Medulla oblongata (tissue), 1 donor: ENCODE data around the gene NAT8.
A peak's percentile ranks its signal among the peaks of the same experiment; 100 is the strongest.
"Not testable (repeated sequence)": the region's sequence is repeated elsewhere in the genome, so short reads cannot be mapped to it uniquely, and the experiment has no call there.

Source experiments
- DNase-seq: peaks from one replicate; pipeline ENCODE4 v3.0.0-alpha.2; 2015; ENCODE audit errors: extremely low spot score

The NAT8 gene, protein sequence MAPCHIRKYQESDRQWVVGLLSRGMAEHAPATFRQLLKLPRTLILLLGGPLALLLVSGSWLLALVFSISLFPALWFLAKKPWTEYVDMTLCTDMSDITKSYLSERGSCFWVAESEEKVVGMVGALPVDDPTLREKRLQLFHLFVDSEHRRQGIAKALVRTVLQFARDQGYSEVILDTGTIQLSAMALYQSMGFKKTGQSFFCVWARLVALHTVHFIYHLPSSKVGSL

DNA sequence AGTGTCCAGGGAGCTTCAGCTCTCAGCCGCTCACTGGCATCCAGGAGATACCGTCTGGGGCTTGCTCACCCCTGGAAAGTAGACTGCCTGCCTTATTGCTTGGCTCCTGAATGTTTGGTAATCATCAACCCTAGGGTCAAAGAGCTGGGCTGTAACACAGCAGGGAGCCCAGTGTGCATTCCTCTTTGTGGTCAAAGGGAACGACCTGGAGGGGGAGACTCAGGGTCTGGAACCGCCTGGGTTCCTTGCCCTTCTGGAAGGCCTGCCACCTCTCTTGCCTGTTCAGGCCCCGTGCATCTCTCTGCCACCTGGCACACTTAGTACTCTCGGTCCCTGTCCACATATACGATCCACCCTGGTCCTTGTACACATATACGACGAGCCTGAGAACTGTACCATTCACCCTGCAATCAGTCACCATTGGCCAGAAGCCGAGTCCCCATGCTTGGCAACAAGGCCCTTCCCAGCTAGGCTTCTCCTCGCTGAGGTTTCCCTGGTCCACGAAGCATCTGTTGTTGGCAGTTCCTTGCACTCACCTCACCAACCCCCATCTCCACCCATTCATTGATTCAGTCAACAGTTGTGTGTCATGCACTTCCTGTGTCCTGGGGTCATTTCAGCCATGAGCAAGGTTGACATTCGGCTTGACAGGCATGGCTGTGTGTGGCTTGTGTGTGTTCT is at the start of gene NAT8:
NAT8 (minus strand) TSS at position 85 of the 681 bp plus-strand sequence. CDS start 794 bp downstream, outside the sequence.
- no peak for DNase-seq

DNA sequence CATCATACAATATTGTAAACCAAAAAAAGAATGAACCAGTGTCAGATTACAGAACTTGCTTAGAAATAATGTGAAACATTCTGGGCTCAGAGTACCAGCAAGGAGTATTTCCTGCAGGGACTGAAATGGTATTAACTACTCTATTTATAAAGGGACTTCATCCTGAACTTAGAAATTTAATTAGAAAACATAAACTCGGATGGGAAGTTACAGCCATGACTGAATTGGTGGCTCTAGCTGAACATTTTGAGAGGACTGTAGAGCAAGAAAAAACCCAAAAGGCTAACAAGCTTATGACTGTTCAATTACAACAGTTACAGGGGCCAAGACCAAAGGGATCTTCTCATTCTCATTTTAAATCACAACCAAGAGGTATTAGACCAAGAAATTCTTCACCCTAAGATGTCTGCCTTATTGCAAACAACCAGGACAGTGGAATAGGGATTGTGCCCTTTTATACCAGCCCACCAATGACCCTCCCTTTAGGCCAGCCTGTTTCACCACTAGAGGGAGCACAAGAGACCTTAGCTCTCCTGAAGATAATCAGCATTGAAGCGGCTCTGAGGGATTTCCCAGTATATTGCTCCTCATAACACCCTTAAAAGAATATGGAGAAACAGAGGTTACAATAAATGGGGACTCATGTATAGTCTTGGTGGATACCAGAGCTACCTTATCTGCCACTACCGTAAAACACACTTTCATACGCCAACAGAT is 48.3 kb upstream of the NAT8 start:
- peak; percentile 9 for DNase-seq

DNA sequence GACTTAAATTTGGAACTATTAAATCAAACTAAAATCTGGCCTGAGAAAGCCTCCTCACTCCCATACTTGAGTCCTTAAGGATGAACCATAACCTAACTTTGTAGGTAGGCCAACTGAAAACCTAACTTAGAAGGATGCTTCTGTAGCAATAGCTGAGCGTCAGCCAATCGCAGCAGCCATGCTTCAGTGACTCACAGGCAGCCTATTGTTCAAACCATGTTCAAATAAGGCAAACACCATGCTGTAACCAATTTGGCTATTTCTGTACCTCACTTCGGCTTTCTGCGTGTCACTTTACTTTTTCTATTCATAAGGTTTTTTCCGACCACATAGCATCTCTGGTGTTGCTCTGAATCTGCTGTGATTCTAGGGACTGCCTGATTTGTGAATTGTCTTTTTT is 46.3 kb upstream of the NAT8 start:
- DNase-seq, result not testable (repeated sequence)

DNA sequence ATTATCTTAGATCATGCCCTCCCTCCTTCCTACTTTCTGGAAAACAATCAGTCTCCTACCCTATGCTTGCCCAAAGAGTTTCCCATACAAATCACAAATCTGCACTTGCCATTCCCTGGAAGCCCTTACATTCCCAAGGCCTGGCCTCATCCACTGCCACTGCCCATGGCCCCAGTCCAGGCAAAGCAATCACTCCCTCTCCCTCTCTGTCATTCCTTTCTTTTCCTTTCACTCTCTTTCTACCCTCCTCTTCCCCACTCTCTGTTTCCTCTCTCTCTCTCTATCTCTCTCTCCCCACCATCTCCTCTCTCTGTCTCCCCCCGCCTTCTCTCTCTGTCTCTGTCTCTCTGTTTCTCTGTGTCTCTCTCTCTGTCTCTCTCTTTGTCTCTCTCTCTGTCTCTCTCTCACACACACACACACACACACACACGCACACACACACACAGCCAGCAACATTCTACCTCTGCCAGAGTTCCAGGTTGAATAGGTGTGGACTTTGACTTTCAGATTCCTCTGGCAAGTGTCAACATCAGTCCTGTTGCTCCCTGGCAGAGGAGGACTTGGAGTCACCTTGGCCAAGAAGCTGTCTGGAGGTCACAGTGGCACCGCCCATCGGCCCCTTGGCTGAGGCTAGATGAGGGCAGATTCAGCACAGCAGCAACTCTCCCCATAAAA is 43.7 kb upstream of the NAT8 start:
- DNase-seq, result no peak

DNA sequence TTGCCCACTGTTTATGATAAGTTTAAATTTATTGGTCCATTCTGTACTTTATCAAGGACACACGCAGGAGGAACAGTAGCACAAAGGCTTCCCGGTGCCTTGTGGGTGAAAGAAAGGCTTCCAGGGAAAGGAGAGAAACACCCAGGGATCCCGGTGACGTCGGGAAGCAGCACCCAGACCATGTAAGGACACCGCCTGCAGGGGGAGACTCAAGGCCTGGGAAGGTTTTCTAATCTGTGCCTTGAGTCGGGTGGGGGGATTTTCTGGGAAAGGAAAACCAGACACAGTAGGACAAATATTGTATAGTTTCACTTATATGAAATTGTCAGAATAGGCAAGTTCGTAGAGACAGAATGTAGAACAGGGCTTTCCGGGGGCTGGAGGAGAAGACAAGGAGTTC is 42.7 kb upstream of the NAT8 start:
- not testable (repeated sequence) for DNase-seq

DNA sequence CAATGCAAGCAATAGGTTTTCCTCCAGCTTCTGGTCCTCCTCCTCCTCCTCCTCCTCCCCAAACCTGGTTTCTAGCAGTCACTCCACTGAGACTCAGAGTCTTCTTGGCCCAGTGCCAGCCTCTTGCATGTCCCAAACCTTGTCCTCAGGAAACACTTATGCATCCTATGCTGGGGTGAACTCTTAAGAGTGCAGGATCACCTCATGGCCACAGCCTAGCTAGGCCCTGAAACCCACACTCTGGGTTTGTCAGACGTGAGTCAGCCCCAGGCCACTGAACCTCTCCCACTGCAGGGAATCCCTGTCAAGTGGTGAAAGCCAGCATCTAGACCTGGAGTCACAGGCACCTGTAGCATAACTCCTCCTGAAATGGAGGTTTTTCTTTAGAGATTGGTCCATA is 42.1 kb upstream of the NAT8 start:
- DNase-seq, result not testable (repeated sequence)

DNA sequence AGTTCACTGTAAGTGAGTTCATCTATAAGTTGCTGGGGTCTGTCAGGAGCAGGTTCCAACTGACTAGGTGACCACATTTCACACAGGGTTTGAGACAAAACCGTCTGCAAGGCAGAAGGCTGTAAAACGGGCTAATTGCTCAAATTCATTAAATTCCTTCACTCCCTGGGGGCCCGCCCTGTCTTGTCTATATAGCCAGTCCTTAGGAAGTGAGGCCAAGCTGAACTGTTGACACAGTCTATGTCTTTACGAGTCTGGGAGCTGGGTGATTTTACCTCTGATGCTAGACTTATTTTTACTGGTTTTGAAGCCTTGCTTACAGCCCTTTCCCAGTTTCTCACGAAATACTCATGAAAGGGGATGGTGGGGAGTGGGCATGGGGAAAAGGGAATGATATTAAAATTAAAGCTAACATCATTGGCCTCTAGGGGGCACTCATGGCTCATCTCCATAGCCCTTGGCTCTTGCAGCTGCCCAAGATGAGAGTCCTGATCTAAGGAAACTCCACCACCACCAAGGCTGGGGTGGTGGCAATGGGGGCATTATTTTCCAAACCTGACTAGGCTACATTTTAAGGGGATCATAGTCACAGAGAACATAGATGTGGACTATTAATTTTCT is 37.8 kb upstream of the NAT8 start:
- peak; percentile 37 for DNase-seq

DNA sequence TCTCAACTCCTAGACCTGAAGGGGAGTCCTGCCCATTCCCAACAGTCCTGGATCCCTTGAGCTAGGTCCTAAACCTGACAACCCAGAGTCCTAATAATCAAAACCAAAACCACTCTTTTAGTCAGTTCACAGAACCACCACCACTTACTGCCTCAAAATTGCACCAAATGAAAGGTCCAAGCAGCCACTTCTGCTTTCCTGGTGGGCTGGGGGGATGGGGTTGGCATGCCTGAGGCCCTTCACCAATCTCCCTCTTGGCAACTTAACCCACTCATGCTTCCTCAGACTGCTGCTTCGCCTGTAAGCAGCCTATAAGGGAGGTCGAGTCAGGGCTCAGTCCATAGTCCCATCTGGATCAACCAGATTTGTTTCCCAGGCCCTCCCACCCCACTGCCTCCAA is 37.0 kb upstream of the NAT8 start:
- not testable (repeated sequence) for DNase-seq

DNA sequence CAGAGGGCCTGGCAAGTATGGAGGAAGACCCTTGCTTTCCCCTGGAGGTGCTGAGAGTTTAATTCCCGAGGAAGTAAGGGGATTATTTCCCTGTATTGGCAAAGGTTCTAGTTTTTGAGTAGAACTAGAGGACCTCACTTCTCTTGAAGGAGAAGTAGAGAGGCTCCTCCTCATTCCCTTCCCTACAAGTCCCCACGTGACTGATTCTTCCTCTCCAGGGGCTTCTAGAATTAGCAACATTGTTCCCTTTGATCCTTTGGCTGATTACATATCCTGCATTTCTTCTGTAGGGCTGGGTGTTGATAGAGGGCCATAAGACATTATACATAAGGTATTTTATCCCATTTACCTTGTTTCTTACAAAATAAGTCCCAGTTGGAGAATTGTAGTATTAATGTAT is 35.8 kb upstream of the NAT8 start:
- not testable (repeated sequence) for DNase-seq

DNA sequence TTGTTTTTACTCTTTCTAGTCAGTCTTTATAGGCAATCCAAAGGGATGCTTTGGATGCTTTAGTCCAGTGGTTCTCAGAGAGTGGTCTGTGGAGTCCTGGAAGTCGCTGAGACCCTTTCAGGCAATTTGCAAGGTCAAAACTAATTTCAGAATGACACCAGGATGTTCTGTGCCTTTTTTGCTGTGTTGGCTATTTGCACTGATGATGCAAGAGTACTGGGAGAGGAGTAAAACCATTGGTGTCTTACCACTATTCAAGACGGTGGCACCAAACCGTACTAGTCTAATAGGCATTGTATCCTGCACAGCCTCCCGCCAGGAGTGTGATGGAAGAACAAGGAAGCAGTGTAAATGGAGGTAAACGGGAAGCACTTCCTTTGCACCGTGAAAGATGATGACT is 34.0 kb upstream of the NAT8 start:
- DNase-seq, result not testable (repeated sequence)

DNA sequence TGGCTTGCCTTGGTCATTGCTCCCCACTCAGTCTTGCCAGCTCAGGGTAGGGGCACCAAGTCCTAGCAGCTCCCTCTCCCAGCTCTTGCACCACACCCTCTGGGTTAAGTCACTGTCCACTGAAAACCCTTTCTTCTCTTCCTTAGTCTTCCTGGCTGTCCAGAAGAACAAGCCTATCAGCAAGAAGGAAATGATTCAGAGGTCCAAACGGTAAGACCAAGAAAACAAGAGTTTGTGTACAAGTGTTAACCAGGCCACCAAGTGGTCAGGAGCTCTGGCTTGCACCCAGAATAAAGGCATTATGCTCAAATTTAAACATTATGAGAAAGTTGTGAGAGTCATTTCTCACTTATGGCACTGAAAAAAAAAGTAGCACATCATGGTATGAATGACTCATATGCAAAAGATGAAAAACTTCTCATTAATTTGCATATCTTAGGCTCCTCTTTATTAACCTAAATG is 32.5 kb upstream of the NAT8 start:
- DNase-seq, result not testable (repeated sequence)

DNA sequence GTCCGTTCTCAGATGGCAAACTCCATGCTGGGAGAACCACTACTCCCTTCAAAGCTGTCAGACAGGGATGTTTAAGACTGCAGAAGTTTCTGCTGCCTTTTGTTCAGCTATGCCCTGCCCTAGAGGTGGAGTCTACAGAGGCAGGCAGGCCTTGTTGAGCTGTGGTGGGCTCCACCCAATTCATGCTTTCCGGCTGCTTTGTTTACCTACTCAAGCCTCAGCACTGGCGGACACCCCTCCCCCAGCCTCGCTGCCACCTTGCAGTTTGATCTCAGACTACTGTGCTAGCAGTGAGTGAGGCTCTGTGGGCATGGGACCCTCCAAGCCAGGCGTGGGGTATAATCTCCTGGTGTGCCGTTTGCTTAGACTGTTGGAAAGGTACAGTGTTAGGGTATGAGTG is 27.8 kb upstream of the NAT8 start:
- not testable (repeated sequence) for DNase-seq

DNA sequence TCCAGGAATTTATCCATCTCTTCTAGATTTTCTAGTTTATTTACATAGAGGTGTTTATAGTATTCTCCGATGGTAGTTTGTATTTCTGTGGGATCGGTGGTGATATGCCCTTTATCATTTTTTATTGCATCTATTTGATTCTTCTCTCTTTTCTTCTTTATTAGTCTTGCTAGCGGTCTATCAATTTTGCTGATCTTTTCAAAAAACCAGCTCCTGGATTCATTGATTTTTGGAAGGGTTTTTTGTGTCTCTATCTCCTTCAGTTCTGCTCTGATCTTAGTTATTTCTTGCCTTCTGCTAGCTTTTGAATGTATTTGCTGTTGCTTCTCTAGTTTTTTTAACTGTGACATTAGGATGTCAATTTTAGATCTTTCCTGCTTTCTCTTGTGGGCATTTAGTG is 25.0 kb upstream of the NAT8 start:
- DNase-seq, result not testable (repeated sequence)

DNA sequence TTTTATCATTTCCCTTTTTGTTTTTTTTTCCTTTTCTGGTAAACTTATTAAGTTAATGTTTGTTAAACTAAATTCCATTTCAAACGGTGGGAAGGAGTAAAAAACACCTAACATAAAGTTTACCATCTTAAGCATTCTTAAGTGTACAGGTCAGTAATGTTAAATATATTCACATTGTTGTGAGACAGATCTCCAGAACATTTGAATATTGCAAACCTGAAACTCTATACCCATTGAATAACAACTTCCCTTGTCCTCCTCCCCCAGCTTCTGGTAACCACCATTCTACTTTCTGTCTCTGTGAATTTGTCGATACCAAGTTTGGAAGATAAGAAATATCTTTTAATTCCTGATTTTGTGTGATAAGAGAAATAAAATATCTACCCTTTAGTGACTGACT is 12.0 kb upstream of the NAT8 start:
- DNase-seq, result no peak

DNA sequence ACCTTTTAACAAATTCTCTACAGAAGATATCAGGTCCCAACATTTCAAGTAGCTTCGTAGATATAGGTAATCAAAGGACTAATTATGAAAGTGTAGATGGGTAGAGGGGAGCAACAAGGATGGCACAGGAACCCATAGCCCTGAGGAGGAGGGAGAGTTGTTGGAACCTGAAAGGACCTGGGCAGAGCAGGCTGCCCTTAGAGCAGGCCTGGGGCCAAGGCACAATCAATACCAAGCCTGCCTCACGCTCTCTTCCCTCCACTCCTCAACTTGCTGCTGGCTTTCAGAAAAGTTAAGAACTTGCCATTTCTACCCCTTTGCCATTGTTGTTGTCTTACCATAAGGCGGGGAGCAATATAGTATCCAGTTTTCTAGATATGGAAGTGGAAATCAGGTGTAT is 10.1 kb upstream of the NAT8 start:
- DNase-seq, result no peak

DNA sequence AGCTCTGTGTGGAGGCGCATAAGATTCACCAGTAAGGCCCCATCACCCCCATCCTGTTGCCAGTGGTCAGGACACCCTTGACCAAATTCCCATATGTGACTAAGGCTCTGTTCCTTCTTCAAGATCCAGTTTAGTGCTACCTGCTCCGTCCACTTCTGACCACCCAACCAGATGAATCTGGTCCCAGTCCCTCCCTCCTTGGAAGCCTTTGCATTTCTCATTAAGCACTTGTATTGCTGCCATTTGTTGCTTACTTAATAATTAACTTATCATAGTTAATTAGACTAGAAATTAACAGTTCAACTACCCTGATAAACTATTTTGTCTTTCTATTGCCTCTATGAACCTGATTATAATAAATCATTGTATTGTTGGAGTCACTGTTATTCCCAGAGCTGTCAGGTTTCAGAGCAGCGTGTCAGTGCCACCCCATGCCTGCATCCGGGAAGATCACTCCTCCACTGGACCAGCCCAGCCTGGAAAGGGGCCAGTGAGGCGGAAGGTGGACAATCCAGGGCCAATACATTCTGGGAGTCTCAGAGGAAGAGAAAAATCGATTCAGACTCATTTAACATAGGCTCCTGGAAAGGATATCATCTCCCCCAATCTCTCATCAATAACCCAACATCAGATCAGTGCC is 9.5 kb upstream of the NAT8 start:
- no peak for DNase-seq

DNA sequence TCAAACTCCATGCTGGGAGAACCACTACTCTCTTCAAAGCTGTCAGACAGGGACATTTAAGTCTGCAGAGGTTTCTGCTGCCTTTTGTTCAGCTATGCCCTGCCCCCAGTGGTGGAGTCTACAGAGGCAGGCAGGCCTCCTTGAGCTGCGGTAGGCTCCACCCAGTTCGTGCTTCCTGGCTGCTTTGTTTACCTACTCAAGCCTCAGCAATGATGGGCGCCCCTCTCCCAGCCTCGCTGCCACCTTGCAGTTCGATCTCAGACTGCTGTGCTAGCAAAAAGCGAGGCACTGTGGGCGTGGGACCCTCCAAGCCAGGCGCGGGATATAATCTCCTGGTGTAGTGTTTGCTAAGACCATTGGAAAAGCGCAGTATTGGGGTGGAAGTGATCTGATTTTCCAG is 5.5 kb upstream of the NAT8 start:
- not testable (repeated sequence) for DNase-seq

DNA sequence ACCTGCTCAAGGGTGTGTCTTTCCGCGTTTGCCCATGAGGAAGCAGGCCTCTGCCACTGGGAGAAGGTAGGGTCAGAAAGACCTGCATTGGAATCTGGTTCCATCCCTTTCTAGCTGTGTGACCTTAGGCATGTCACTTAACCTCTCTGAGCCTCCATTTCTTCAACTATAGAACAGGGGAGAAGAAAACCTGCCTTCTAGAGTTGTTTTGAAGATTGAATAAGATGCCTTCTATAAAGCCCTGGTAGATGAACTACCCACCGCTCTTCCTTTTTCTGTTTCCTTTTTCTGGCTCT is 507 bp downstream of the NAT8 start:
- no peak for DNase-seq

DNA sequence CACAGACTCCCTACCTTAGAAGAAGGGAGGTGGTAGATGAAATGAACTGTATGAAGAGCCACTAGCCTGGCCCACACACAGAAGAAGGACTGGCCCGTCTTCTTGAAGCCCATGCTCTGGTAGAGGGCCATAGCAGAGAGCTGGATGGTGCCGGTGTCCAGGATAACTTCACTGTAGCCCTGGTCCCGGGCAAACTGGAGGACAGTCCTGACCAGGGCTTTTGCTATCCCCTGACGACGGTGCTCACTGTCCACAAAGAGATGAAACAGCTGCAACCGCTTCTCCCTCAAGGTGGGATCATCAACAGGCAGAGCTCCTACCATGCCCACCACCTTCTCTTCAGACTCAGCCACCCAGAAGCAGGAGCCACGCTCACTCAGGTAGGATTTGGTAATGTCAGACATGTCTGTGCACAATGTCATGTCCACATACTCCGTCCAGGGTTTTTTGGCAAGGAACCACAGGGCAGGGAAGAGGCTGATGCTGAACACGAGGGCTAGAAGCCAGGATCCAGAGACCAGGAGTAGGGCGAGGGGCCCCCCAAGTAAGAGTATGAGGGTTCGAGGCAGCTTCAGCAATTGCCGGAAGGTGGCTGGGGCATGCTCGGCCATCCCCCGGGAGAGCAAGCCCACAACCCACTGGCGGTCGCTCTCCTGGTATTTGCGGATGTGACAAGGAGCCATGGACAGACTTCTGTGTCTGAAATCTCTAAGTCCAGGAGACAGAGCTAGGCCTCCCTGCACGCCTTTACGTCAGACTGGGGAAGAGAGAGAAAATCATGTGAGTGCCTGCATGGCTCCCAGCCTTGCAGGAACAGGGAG is 1.1 kb downstream of the NAT8 start:
- DNase-seq, result no peak

DNA sequence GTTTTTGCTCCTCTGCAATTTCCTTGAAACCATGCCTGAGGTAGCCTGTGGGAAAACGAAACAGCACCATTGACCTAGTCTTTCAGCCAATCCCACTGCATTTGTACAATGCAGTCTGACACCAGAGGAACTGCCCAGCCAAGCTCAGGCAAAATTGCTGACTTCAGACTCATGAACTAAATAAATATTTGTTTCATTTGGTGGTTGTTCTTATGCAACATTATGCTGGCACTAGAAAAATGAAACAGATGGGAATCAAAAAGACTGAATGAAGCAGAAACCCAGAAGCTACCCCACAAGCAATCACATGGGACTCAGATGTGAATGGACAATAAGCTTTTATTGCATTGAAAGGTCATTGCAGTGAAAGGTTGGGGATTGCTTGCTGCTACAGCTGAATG is 1.7 kb downstream of the NAT8 start:
- DNase-seq, result peak; percentile 60

DNA sequence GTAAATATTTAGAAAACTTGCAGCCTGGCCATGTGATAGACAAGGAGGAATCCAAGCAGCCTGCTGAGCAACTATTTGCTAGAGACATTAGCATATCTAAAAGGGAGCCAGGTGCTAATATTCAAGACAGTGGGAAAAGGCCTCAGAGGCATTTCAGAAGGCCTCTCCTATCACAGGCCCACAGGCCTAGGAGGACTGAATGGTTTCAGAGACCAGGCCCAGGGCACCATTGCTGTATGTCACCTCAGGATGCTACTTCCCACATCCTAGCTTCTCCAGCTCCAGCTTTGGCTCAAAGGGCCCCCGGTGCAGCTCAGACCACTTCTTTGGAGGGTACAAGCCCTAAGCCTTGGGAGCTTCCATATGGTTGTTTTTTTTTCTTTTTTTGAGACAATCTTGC is 3.8 kb downstream of the NAT8 start:
- DNase-seq, result no peak
